ENCODE data around the gene NLRC4. TPM values are rescaled to one million over a fixed set of nuclear protein-coding genes. Genes with fewer than 3 reads are reported as not detected.
"Not testable (repeated sequence)": the region's sequence is repeated elsewhere in the genome, so short reads cannot be mapped to it uniquely, and the experiment has no call there.

NLRC4 gene
- polyA plus RNA-seq, 3 donors, result 1.00 to 1.1 (median 1.0) TPM

GRCh38 chr2:32249731-32250236, 14.9 kb downstream of the NLRC4 start:
- no peak for DNase-seq (ENCODE audit: low read depth in 3 of 3, low spot score in 2 of 3)

GRCh38 chr2:32248299-32248698, 16.4 kb downstream of the NLRC4 start:
- DNase-seq (ENCODE audit: low read depth in 3 of 3, low spot score in 2 of 3), result no peak

GRCh38 chr2:32246911-32247310, 17.8 kb downstream of the NLRC4 start:
- DNase-seq (ENCODE audit: low read depth in 3 of 3, low spot score in 2 of 3), result no peak

- no peak for DNase-seq (ENCODE audit: low read depth in 3 of 3, low spot score in 2 of 3)
Observed at GRCh38 chr2:32242331-32242730, 22.4 kb downstream of the NLRC4 start.

- no peak for DNase-seq (ENCODE audit: low read depth in 3 of 3, low spot score in 2 of 3)
Observed at GRCh38 chr2:32237996-32238395, 26.7 kb downstream of the NLRC4 start.

GRCh38 chr2:32237488-32237887, 27.2 kb downstream of the NLRC4 start:
- DNase-seq (ENCODE audit: low read depth in 3 of 3, low spot score in 2 of 3), result no peak

GRCh38 chr2:32235315-32235714, 29.4 kb downstream of the NLRC4 start:
- no peak for DNase-seq (ENCODE audit: low read depth in 3 of 3, low spot score in 2 of 3)

- no peak for DNase-seq (ENCODE audit: low read depth in 3 of 3, low spot score in 2 of 3)
Observed at GRCh38 chr2:32231959-32232358, 32.7 kb downstream of the NLRC4 start.

GRCh38 chr2:32229635-32230034, 35.1 kb downstream of the NLRC4 start:
- DNase-seq (ENCODE audit: low read depth in 3 of 3, low spot score in 2 of 3), result no peak

GRCh38 chr2:32228181-32228580, 36.5 kb downstream of the NLRC4 start:
- no peak for DNase-seq (ENCODE audit: low read depth in 3 of 3, low spot score in 2 of 3)

GRCh38 chr2:32227492-32227891, 37.2 kb downstream of the NLRC4 start:
- DNase-seq (ENCODE audit: low read depth in 3 of 3, low spot score in 2 of 3), result no peak

GRCh38 chr2:32222966-32223365, 41.7 kb downstream of the NLRC4 start:
- no peak for DNase-seq (ENCODE audit: low read depth in 3 of 3, low spot score in 2 of 3)

GRCh38 chr2:32220445-32220844, 44.2 kb downstream of the NLRC4 start:
- DNase-seq (ENCODE audit: low read depth in 3 of 3, low spot score in 2 of 3), result no peak

GRCh38 chr2:32212295-32212694, 52.4 kb downstream of the NLRC4 start:
- no peak for DNase-seq (ENCODE audit: low read depth in 3 of 3, low spot score in 2 of 3)

GRCh38 chr2:32210767-32211408, 53.8 kb downstream of the NLRC4 start:
- DNase-seq (ENCODE audit: low read depth in 3 of 3, low spot score in 2 of 3), result no peak

GRCh38 chr2:32203428-32203827, 61.3 kb downstream of the NLRC4 start:
- not testable (repeated sequence) for DNase-seq (ENCODE audit: low read depth in 3 of 3, low spot score in 2 of 3)

- DNase-seq (ENCODE audit: low read depth in 3 of 3, low spot score in 2 of 3), result no peak
Observed at GRCh38 chr2:32200814-32201213, 63.9 kb downstream of the NLRC4 start.

GRCh38 chr2:32192418-32192817, 72.3 kb downstream of the NLRC4 start:
- DNase-seq (ENCODE audit: low read depth in 3 of 3, low spot score in 2 of 3), result no peak

- no peak for DNase-seq (ENCODE audit: low read depth in 3 of 3, low spot score in 2 of 3)
Observed at GRCh38 chr2:32189011-32189410, 75.7 kb downstream of the NLRC4 start.

GRCh38 chr2:32182667-32183066, 82.0 kb downstream of the NLRC4 start:
- no peak for DNase-seq (ENCODE audit: low read depth in 3 of 3, low spot score in 2 of 3)

All from right renal cortex interstitium (tissue), 3 donors.